ENCODE measurements around the gene AKAP8. TPM values are rescaled to one million over a fixed set of nuclear protein-coding genes. Genes with fewer than 3 reads are reported as not detected.
"Not testable (repeated sequence)": the region's sequence is repeated elsewhere in the genome, so short reads cannot be mapped to it uniquely, and the experiment has no call there.

The AKAP8 gene
- total RNA-seq, 2 experiments from 2014 or later: 55.6 to 59.0 TPM

GRCh38 chr19:15363791-15364190 lies 15.8 kb downstream of the AKAP8 start:
- H3K36me3 Mint-ChIP-seq: peaks cover 52% of the 10 kb centered on the region
- ATAC-seq; DNase-seq; H3K27ac Mint-ChIP-seq; H3K27me3 Mint-ChIP-seq; CTCF ChIA-PET; H3K4me3 Mint-ChIP-seq; H3K9me3 Mint-ChIP-seq (ENCODE audit: low read depth): not testable (repeated sequence)
- H3K4me1 Mint-ChIP-seq: peaks cover 25% of the 10 kb centered on the region

GRCh38 chr19:15363048-15363447 lies 16.5 kb downstream of the AKAP8 start:
- CTCF ChIA-PET; H3K9me3 Mint-ChIP-seq (ENCODE audit: low read depth); DNase-seq; ATAC-seq; H3K4me3 Mint-ChIP-seq; H3K27ac Mint-ChIP-seq; H3K27me3 Mint-ChIP-seq: not testable (repeated sequence)
- Mint-ChIP-seq H3K36me3 (peaks cover 58% of the 10 kb centered on the region), H3K4me1 (peaks cover 25% of the 10 kb centered on the region)

- CTCF ChIA-PET: interaction anchor here (0.5 to 1.9 kb wide), 4 partner anchors 20 to 196 kb away, joined by 3 to 4 read pairs (median 4); partner anchors contain the start of genes AKAP8 and AKAP8L
- DNase-seq; H3K27me3 Mint-ChIP-seq; H3K4me3 Mint-ChIP-seq; H3K9me3 Mint-ChIP-seq (ENCODE audit: low read depth): not testable (repeated sequence)
- Mint-ChIP-seq H3K36me3 (peaks cover 56% of the 10 kb centered on the region), H3K27ac (peak overlapping the region; percentile 68), H3K4me1 (peaks cover 25% of the 10 kb centered on the region)
- ATAC-seq: peak; percentile 92
Measured at GRCh38 chr19:15360015-15360414, 19.6 kb downstream of the AKAP8 start.

- peaks cover 61% of the 10 kb centered on the region for H3K36me3 Mint-ChIP-seq
- no peak for DNase-seq
Measured at GRCh38 chr19:15358918-15359317, 20.7 kb downstream of the AKAP8 start.

GRCh38 chr19:15357906-15358305 lies 21.7 kb downstream of the AKAP8 start:
- ATAC-seq (no peak), DNase-seq (no peak)
- H3K27me3 Mint-ChIP-seq: no peaks in the 10 kb centered on the region
- H3K9me3 Mint-ChIP-seq (ENCODE audit: low read depth): no peaks in the 10 kb centered on the region
- H3K4me1 Mint-ChIP-seq: peaks cover 25% of the 10 kb centered on the region
- H3K4me3 Mint-ChIP-seq: no peak overlapping the region
- H3K27ac Mint-ChIP-seq: no peak overlapping the region
- peaks cover 63% of the 10 kb centered on the region for H3K36me3 Mint-ChIP-seq
- CTCF ChIA-PET: interaction anchor here (0.7 kb wide), 1 partner anchor 196 kb away, joined by 3 read pairs; no protein-coding TSS in a partner anchor

More at GRCh38 chr19:15358918-15359317, 20.7 kb downstream of the AKAP8 start:
- Mint-ChIP-seq H3K27me3 (no peaks in the 10 kb centered on the region), H3K9me3 (ENCODE audit: low read depth) (no peaks in the 10 kb centered on the region), H3K4me1 (peaks cover 25% of the 10 kb centered on the region), H3K27ac (peak overlapping the region; percentile 31), H3K4me3 (no peak overlapping the region)
- CTCF ChIA-PET: interaction anchor here (0.9 to 1.9 kb wide), 4 partner anchors 10 to 197 kb away, joined by 3 to 5 read pairs (median 4); partner anchors contain the start of gene AKAP8
- no peak for ATAC-seq

- Mint-ChIP-seq H3K27ac (peak overlapping the region; percentile 22), H3K9me3 (ENCODE audit: low read depth) (no peaks in the 10 kb centered on the region), H3K4me3 (no peak overlapping the region), H3K36me3 (peaks cover 45% of the 10 kb centered on the region), H3K27me3 (no peaks in the 10 kb centered on the region), H3K4me1 (peaks cover 3% of the 10 kb centered on the region)
- DNase-seq (no peak), ATAC-seq (no peak)
- CTCF ChIA-PET: interaction anchor here (0.5 kb wide), 1 partner anchor 46 kb away, joined by 3 read pairs; no protein-coding TSS in a partner anchor
Measured at GRCh38 chr19:15354566-15355296, 24.9 kb downstream of the AKAP8 start.

GRCh38 chr19:15353908-15354307 lies 25.7 kb downstream of the AKAP8 start:
- Mint-ChIP-seq H3K27me3 (no peaks in the 10 kb centered on the region), H3K27ac (no peak overlapping the region), H3K4me3 (no peak overlapping the region), H3K9me3 (ENCODE audit: low read depth) (no peaks in the 10 kb centered on the region), H3K4me1 (no peaks in the 10 kb centered on the region), H3K36me3 (peaks cover 40% of the 10 kb centered on the region)
- ATAC-seq: no peak
- CTCF ChIA-PET: interaction anchor here (0.7 kb wide), 1 partner anchor 18 kb away, joined by 3 read pairs; no protein-coding TSS in a partner anchor
- DNase-seq: no peak

GRCh38 chr19:15352535-15352934 lies 27.1 kb downstream of the AKAP8 start:
- not testable (repeated sequence) for H3K4me3 Mint-ChIP-seq; ATAC-seq; H3K27ac Mint-ChIP-seq; H3K4me1 Mint-ChIP-seq; H3K9me3 Mint-ChIP-seq (ENCODE audit: low read depth); DNase-seq; H3K27me3 Mint-ChIP-seq
- H3K36me3 Mint-ChIP-seq: peaks cover 27% of the 10 kb centered on the region
- CTCF ChIA-PET: interaction anchor here (0.6 kb wide), 1 partner anchor 9 kb away, joined by 3 read pairs; no protein-coding TSS in a partner anchor

GRCh38 chr19:15341328-15341727 lies 38.3 kb downstream of the AKAP8 start:
- CTCF ChIA-PET: interaction anchor here (0.6 kb wide), 1 partner anchor 8 kb away, joined by 4 read pairs; no protein-coding TSS in a partner anchor
- H3K4me1 Mint-ChIP-seq; H3K4me3 Mint-ChIP-seq; H3K27ac Mint-ChIP-seq; DNase-seq; H3K27me3 Mint-ChIP-seq; ATAC-seq; H3K9me3 Mint-ChIP-seq (ENCODE audit: low read depth): not testable (repeated sequence)
- H3K36me3 Mint-ChIP-seq: peaks cover 21% of the 10 kb centered on the region

GRCh38 chr19:15340086-15340485 lies 39.5 kb downstream of the AKAP8 start:
- no peaks in the 10 kb centered on the region for H3K9me3 Mint-ChIP-seq (ENCODE audit: low read depth)
- H3K4me3 Mint-ChIP-seq: no peak overlapping the region
- H3K4me1 Mint-ChIP-seq: no peaks in the 10 kb centered on the region
- no peak for ATAC-seq
- no peak overlapping the region for H3K27ac Mint-ChIP-seq
- H3K27me3 Mint-ChIP-seq: no peaks in the 10 kb centered on the region
- peaks cover 17% of the 10 kb centered on the region for H3K36me3 Mint-ChIP-seq
- no peak for DNase-seq
- CTCF ChIA-PET: interaction anchor here (0.6 kb wide), 1 partner anchor 156 kb away, joined by 3 read pairs; no protein-coding TSS in a partner anchor

GRCh38 chr19:15337202-15337601 lies 42.4 kb downstream of the AKAP8 start:
- Mint-ChIP-seq H3K9me3 (ENCODE audit: low read depth) (no peaks in the 10 kb centered on the region), H3K4me1 (peaks cover 9% of the 10 kb centered on the region)
- CTCF ChIA-PET: interaction anchor here (1.2 to 1.5 kb wide), 2 partner anchors 41 to 78 kb away, joined by 3 read pairs; no protein-coding TSS in a partner anchor

GRCh38 chr19:15335992-15336391 lies 43.6 kb downstream of the AKAP8 start:
- not testable (repeated sequence) for H3K27ac Mint-ChIP-seq; H3K4me1 Mint-ChIP-seq; H3K4me3 Mint-ChIP-seq; DNase-seq; ATAC-seq; H3K27me3 Mint-ChIP-seq; H3K9me3 Mint-ChIP-seq (ENCODE audit: low read depth)
- CTCF ChIA-PET: interaction anchor here (0.6 kb wide), 1 partner anchor 17 kb away, joined by 3 read pairs; no protein-coding TSS in a partner anchor
- peaks cover 12% of the 10 kb centered on the region for H3K36me3 Mint-ChIP-seq

More at GRCh38 chr19:15337202-15337601, 42.4 kb downstream of the AKAP8 start:
- ATAC-seq (no peak), DNase-seq (no peak)
- H3K4me3 Mint-ChIP-seq: no peak overlapping the region
- H3K36me3 Mint-ChIP-seq: peaks cover 13% of the 10 kb centered on the region
- no peak overlapping the region for H3K27ac Mint-ChIP-seq
- H3K27me3 Mint-ChIP-seq: no peaks in the 10 kb centered on the region

GRCh38 chr19:15332311-15332996 lies 47.1 kb downstream of the AKAP8 start, which contains the start of gene BRD4:
Gene BRD4, minus strand, starts transcription at chr19:15332539. Its CDS starts 59,440 bp downstream, at chr19:15273099.
- Mint-ChIP-seq H3K36me3 (peaks cover 18% of the 10 kb centered on the region), H3K4me1 (peaks cover 36% of the 10 kb centered on the region), H3K9me3 (ENCODE audit: low read depth) (no peaks in the 10 kb centered on the region), H3K27me3 (no peaks in the 10 kb centered on the region), H3K27ac (peak within 1 kb of the TSS; percentile 94), H3K4me3 (peak within 1 kb of the TSS; percentile 94)
- DNase-seq (peak; percentile 78), ATAC-seq (peak; percentile 71)
- CTCF ChIA-PET: interaction anchor here (0.8 to 1.3 kb wide), 2 partner anchors 47 to 87 kb away, joined by 3 to 8 read pairs; partner anchors contain the start of genes AKAP8 and AKAP8L

All from activated CD8-positive, alpha-beta memory T cell treated with anti-CD3 and anti-CD28 coated beads, Interleukin-2, amount 10 ng/mL, durations not matched to agents 7 days and 5 days (primary cell).